ENCODE results near the gene FANCF.

FANCF gene

DNA sequence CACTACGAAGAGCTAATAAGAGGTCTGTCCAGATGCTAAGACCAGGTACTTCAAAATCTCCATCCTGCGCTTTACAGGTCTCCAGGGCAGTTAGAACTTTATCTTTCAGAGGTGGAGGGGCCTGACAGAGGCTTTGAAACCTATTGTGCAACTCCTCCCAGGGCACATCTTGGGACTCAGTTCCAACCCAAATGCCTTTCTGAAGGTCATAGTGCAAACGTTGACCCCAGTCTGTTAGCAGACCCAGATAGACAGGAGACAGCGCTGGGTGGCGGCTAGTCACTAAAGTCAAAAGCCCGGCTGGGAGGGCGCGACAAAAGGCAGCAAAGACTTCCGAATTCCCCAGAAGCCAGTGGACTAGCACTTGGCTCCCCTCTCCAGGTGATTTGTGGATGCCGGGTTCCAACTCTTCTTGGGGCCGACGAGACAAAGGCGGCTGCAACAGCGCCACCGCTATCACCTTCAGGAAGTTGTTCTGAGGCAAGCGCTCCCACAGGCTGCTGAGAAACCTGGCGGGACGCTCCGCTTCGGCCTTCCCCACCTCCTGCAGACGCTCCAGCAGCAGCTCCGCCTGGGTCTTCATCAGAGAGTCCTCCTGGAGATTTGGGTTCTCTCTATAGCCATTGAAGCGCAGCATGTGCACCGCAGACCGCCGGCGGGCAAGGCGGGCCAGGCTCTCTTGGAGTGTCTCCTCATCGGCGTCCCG, 728 bp downstream of the FANCF start:
- DNase-seq, result peak; percentile 83

DNA sequence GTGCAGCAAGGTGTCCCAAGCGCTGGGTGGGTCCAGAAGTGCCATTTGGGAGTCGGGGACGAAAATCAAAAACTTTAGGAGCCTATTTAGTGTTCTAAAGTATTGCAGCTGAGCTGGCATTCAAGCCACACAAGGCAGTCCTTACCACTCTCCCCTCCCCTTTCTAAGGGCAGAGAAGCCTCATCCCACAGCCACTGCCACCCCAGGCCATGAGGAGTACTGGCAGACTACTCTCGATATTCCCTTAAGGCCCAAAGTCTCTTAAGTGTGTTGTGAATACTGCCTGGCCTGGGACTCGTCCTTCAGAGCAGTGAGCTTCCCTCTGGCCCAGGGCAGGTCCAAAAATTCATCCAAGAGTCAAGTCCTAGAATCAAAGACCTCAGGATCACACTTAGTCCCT, 7.8 kb downstream of the FANCF start:
- DNase-seq, result no peak

DNA sequence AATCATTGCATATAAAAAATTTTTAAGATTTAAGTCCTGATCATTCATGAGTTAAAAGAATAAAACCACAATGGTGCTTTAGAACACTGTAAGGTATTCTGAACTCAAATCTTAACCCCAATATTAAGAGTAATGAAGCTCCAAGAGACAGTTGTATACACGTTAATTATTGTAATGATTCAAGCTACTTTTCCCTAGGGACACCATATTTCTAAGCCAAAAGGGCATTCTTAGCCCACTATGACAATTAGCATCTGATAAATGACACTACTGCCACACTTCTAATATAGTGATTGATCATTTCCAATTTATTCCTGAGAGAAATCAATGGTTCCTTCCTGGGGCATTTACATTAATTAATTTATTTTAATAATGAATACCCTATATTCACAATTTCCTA, 21.7 kb downstream of the FANCF start:
- no peak for DNase-seq

DNA sequence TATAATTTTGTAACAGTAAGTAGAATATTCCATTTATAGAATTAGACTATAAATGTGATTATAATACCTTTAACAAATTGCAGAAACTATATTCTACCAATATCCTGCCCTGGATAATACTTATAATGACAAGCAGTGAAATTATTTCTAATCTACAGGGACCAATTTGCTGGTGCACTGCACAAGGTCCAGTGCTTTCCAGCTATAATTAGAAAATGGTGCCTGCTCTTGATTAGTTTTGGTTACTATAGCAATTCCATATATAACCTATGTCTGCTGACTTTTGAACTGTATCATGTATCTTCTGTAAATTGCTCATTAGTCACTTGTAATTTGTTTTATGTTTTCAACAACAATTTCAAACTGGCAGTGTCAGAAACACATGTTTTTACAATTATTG, 23.1 kb downstream of the FANCF start:
- DNase-seq, result no peak

- no peak for DNase-seq
Measured at GRCh38 chr11:22599458-22599857, 26.2 kb downstream of the FANCF start.

- DNase-seq, result no peak
Measured at GRCh38 chr11:22597062-22597461, 28.6 kb downstream of the FANCF start.

GRCh38 chr11:22584976-22585375, 40.6 kb downstream of the FANCF start:
- DNase-seq, result no peak

DNA sequence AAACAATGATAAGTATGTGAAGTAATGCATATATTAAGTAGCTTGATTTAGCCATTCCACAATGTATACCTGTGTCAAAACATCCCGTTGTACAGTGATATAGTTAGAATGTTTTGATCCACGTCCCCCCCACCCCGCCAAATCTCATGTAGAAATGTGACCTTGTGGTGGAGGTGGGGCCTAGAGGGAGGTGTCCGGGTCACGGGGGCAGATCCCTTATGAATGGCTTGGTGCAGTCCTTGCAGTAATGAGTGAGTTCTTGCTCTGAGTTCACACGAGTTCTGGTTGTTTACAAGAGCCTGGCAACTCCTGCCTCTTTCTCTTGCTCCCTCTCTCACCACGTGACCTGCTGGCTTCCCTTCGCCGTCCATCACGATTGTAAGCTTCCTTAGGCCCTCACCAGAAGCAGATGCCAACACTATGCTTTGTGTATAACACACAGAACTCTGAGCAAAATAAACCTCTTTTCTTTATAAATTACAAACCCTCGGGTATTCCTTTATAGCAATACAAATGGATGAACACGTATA, 41.6 kb downstream of the FANCF start:
- no peak for DNase-seq

- DNase-seq, result no peak
Measured at GRCh38 chr11:22582151-22582410, 43.5 kb downstream of the FANCF start.

GRCh38 chr11:22581354-22582150, 44.1 kb downstream of the FANCF start:
- no peak for DNase-seq

DNA sequence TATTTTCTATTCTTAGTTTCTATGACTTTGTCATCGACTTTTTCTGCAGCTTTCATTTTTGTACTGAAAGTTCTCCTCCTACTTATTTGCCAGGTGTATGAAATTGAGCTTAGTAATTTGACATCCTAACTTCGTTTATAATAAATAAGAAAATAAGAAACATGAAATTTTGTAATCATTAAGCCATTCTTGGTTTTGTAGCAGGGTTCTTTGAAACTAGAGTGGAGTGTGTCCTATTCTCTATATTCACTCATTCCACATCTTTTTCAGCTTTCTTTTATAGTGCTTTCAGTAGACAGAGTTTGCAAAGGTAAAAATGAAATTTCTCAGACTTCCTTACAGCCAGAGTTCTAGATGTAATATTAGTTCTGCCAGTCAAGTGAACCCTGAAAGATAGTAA, 47.8 kb downstream of the FANCF start:
- DNase-seq, result no peak

Data from hematopoietic multipotent progenitor cell treated with erythropoietin and hydrocortisone succinate and interleukin-3 and kit ligand, for 4 days (in vitro differentiated cells).